ENCODE measurements around the gene CCDC102B.
"Not testable (repeated sequence)": the region's sequence is repeated elsewhere in the genome, so short reads cannot be mapped to it uniquely, and the experiment has no call there.

The CCDC102B gene

GRCh38 chr18:68830256-68831045 is 32.6 kb downstream of the CCDC102B start:
- DNase-seq, result no peak

GRCh38 chr18:68833756-68834155 is 35.9 kb downstream of the CCDC102B start:
- no peak for DNase-seq

DNA sequence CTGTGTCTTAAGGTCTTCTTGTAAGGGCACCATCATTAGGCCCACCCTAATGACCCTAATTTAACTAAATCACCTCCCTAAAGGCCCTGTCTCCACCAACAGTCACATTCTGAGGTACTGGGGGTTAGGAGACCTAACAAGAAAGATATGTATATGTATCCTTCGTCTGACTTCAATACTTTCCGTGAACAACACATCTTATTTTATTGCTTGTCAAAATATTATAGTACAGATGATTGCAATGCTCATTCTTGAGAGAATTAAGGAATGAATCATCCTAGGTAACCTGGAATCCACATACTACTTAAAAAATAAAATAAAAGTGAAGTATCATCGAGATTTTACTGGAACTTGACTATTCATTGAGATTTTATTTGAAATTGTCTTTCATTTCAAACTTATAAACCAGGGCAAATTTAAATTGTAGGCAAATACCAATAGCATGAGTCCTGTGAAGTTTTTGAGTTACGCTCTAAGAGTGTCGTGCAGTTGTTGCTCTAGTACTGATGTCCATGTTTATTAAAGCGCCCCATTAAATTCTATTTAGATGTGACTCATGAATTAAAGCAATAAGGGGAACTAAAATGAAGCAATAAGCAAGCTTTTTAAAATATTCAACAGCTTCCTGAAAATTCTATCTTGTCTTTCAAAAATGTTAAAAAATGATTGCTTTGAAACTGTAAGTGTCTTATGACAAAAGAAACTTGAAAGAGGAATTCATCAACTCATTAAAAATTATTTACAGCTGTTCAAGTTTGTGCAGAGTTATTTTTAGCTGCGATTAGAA is 40.0 kb downstream of the CCDC102B start:
- DNase-seq, result no peak

- DNase-seq, result no peak
Measured at GRCh38 chr18:68839701-68840100, 41.8 kb downstream of the CCDC102B start.

DNA sequence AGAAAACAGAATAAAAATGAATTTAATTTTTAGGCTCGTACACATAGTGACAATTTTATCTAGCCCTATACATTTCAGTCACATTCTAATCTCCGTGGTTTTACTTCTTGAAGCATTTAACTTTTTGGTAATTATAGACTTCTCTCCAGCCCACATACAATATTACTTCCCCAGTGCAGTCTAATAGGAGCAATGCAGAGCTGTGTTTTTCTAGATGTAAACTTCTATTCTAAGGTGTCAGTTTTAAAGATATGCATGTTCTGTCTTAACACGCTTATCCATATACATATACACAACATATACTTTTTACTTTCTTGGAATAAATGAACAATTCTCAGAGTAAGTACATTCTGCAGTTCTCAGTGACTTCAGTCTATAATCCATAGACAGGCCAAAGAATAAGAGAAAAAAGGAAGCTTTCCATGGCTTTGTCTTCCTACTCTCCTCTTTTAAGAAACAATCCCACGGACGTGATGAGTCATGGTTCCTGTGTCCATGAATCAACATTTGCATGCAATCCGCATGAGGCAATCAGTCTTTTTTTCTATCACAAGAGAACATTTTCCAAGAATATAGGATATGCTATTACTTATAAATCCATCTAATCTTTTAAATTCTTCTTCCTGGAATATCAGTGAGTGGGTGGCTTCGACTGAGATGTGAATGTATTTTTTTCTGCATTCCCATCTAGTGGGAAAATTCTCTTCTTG is 42.8 kb downstream of the CCDC102B start:
- DNase-seq, result no peak

GRCh38 chr18:68841301-68841700 is 43.4 kb downstream of the CCDC102B start:
- no peak for DNase-seq

- DNase-seq, result no peak
Measured at GRCh38 chr18:68842951-68843350, 45.1 kb downstream of the CCDC102B start.

- no peak for DNase-seq
Measured at GRCh38 chr18:68843473-68844089, 45.7 kb downstream of the CCDC102B start.

GRCh38 chr18:68847219-68847837 is 49.4 kb downstream of the CCDC102B start:
- no peak for DNase-seq

- no peak for DNase-seq
Measured at GRCh38 chr18:68848242-68848641, 50.4 kb downstream of the CCDC102B start.

DNA sequence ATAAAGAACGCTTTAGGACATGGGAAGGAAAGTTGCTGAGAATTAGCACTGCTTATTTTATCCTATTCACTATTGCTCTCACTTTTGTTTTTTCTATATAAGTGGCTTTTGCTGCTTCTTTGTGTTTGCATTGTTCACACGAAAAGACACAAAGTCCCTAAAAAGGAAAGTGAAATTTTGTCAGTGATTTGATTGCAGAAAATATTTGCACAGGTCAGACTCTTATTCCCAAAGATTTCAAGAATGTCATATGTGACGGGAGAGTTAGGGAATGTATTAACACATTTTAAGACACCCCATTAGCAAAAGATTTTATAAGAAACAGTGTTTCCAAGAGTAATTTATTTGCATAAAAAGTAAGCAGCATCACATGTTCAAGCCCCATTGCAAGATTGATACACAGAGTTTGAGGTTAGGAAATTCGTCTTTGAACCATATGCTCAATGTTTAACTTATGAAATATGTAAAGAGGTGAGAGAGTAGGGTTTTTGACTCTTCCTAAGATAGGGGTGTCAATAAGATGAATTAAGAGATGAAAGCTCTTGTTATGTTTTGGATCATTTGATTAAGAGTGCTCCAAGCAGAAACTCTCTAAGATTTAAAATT is 57.0 kb downstream of the CCDC102B start:
- no peak for DNase-seq

DNA sequence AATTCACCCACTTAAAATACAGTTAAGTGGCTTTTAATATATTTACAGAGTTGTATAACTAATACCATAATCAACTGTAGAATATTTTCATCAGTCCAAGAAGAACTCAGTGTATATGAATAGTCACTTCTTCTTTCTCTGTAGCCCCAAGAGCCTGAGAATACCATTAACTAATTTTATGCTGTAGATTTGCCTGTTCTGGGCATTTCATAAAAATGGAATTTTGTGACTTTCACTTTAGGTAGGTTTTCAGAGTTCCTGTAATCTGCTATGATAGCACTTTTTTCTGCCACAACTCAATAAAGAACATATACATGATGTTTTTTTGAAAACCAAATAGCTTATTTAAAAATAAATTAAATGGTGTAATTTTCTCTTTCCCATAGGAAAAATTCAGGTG is 57.6 kb downstream of the CCDC102B start:
- DNase-seq, result no peak

GRCh38 chr18:68861365-68861764 is 63.5 kb downstream of the CCDC102B start:
- DNase-seq, result no peak

DNA sequence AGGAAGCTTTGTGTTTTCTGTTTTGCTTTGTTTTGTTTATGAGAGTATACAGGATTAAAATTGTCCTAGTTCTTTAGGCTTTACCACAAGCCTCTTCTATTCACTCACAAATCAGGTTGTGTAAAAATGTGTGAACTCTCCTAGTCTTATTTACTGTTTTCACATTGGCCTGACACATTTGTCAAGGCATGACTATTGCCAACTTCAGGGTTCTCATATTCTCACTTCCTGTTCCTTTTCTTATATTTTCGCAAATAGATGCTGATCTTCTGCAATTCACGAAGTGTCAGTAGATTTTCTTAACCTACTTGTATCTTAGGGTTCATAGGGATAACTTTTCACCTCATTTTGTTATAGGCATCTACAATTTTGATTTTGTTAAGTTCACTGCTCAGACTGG is 67.1 kb downstream of the CCDC102B start:
- DNase-seq, result no peak

DNA sequence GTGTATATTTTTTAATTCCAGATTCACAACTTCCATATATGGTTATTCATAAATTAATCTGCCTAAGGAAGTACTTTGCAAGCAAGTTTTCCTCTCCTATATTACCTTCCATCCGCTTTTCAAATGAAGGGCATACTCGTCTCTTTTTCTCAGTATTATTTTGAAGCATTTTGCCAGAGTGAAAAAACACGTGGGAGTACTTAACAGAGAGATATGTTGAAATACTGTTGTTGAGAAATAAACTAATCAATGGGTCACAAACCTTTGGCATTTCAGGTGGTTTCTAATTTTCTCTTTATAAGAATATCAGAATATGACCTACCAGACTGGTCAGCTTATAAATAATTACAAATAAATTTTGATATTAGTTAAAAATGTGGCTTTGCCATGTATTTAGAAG is 67.6 kb downstream of the CCDC102B start:
- no peak for DNase-seq

GRCh38 chr18:68873003-68873402 is 75.1 kb downstream of the CCDC102B start:
- no peak for DNase-seq

- no peak for DNase-seq
Measured at GRCh38 chr18:68874361-68874760, 76.5 kb downstream of the CCDC102B start.

- DNase-seq, result not testable (repeated sequence)
Measured at GRCh38 chr18:68879947-68880346, 82.1 kb downstream of the CCDC102B start.

DNA sequence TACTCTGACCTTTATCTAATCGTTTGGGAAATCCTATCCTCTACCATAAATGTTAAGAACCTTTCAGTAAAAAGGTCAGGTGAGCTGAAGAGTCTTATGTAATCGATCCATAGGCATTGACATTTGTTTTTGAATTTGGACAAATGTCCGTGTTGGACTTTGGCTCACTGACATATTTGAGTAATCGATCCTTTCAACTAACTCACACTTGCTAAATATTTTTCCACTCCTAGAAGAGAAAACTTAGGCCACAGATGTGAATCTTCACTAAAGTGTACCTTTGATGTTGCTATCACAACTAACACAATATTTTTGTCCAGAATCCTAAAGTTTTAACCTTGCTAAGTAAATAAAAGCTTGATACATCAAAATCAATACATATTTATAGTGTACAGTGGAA is 89.5 kb downstream of the CCDC102B start:
- no peak for DNase-seq

- no peak for DNase-seq
Measured at GRCh38 chr18:68893354-68893753, 95.5 kb downstream of the CCDC102B start.

DNA sequence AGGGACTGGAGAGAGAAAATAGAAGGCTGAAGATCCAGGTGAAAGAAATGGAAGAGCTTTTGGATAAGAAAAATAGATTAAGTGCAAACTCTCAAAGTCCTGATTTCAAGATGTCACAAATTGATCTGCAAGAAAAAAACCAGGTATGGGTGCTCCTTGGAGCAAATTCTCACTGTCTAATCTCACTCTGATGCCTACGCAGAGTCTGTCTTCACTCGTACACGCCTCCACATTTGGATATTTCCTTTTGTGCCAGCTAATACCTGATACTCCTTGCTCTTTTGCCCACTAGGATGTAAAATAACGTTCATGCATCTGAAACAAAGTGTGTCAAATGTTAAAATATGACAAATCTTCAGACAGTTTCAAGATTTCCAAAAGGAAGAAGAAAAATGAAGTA is 99.4 kb downstream of the CCDC102B start:
- no peak for DNase-seq

- no peak for DNase-seq
Measured at GRCh38 chr18:68909579-68909978, 111.7 kb downstream of the CCDC102B start.
